HEK293 (cell line): Measurements from ENCODE around the gene ENOSF1.

Source experiments
- CTCF ChIA-PET: fragments of 350-600 bp; formaldehyde crosslinking; extraction: SDS; loops from one replicate; lab custom pipeline; 2021; ENCODE audit warnings: antibody characterized with exemption; lab: Yijun Ruan, JAX
- POLR2A ChIA-PET: fragments of 300-600 bp; formaldehyde crosslinking; extraction: SDS; loops from one replicate; lab custom pipeline; 2020; ENCODE audit warnings: antibody characterized with exemption, inconsistent platforms; lab: Yijun Ruan, JAX
- H3K27ac ChIP-seq: fragments of 200-500 bp; sonication (Bioruptor generic); 2 replicates; pipeline ENCODE4 v1.5.1; 2014; ENCODE audit warnings: low read depth, low read length, control low read depth, inconsistent platforms; ENCODE audit errors: extremely low read depth
- H3K36me3 ChIP-seq, 2 experiments: fragments of 200-500 bp in 1 of 2; sonication (Bioruptor generic) in 1 of 2; 1 replicate in 1 of 2; 2 replicates in 1 of 2; pipeline ENCODE4 v1.5.1; 2014 to 2017; ENCODE audit warnings: inconsistent platforms in 2 of 2, low read length in 2 of 2; ENCODE audit not compliant: control insufficient read depth in 2 of 2, insufficient read depth in 1 of 2
- H3K4me1 ChIP-seq: fragments of 200-500 bp; sonication (Bioruptor generic); 2 replicates; pipeline ENCODE4 v1.5.1; 2014; ENCODE audit warnings: mild to moderate bottlenecking, low read length, inconsistent platforms; ENCODE audit not compliant: control insufficient read depth, insufficient read depth
- H3K4me3 ChIP-seq: 2 replicates; pipeline ENCODE4 v1.5.1; 2011; ENCODE audit warnings: low read depth, mild to moderate bottlenecking, control low read depth, low read length, moderate library complexity
- H3K9me3 ChIP-seq: fragments of 200-500 bp; sonication (Bioruptor generic); 2 replicates; pipeline ENCODE4 v1.5.1; 2014; ENCODE audit warnings: low read depth, low read length, inconsistent platforms; ENCODE audit not compliant: control insufficient read depth, insufficient read depth
- AEBP2 ChIP-seq: fragments of 450-650 bp; formaldehyde crosslinking; IDR thresholded peaks from 2 replicates; pipeline ENCODE4 v1.5.1; 2016; ENCODE audit warnings: missing biosample characterization, missing genetic modification characterization, borderline replicate concordance
- PRDM10 ChIP-seq: fragments of 450-650 bp; formaldehyde crosslinking; IDR thresholded peaks from 2 replicates; pipeline ENCODE4 v1.5.1; 2016; ENCODE audit warnings: missing biosample characterization, missing genetic modification characterization
- ZBTB11 ChIP-seq: fragments of 450-650 bp; formaldehyde crosslinking; conservative IDR thresholded peaks from 2 replicates; pipeline ENCODE4 v1.5.1; 2016; ENCODE audit warnings: low read depth, missing biosample characterization, missing genetic modification characterization
- ZBTB44 ChIP-seq: fragments of 450-650 bp; IDR thresholded peaks from 2 replicates; pipeline ENCODE4 v1.5.1; 2018; ENCODE audit warnings: missing biosample characterization, mild to moderate bottlenecking, missing genetic modification characterization
- ZIC2 ChIP-seq: fragments of 450-650 bp; formaldehyde crosslinking; IDR thresholded peaks from 2 replicates; pipeline ENCODE4 v1.5.1; 2016; ENCODE audit warnings: missing biosample characterization, missing genetic modification characterization
- ZNF133 ChIP-seq: fragments of 450-650 bp; formaldehyde crosslinking; IDR thresholded peaks from 2 replicates; pipeline ENCODE4 v1.5.1; 2016; ENCODE audit warnings: missing biosample characterization, missing genetic modification characterization
- ZNF155 ChIP-seq: fragments of 450-650 bp; formaldehyde crosslinking; IDR thresholded peaks from 2 replicates; pipeline ENCODE4 v1.5.1; 2016; ENCODE audit warnings: missing biosample characterization, missing genetic modification characterization
- ZNF239 ChIP-seq: fragments of 450-650 bp; formaldehyde crosslinking; IDR thresholded peaks from 2 replicates; pipeline ENCODE4 v1.5.1; 2016; ENCODE audit warnings: missing biosample characterization, missing genetic modification characterization
- ZNF362 ChIP-seq: fragments of 450-650 bp; formaldehyde crosslinking; IDR thresholded peaks from 2 replicates; pipeline ENCODE4 v1.5.1; 2016; ENCODE audit warnings: missing biosample characterization, missing genetic modification characterization
- ZNF366 ChIP-seq: fragments of 450-650 bp; formaldehyde crosslinking; conservative IDR thresholded peaks from 2 replicates; pipeline ENCODE4 v1.5.1; 2016; ENCODE audit warnings: missing biosample characterization, missing genetic modification characterization
- ZNF433 ChIP-seq: fragments of 450-650 bp; formaldehyde crosslinking; IDR thresholded peaks from 2 replicates; pipeline ENCODE4 v1.5.1; 2016; ENCODE audit warnings: missing biosample characterization, missing genetic modification characterization, low read depth
- ZNF449 ChIP-seq: fragments of 450-650 bp; formaldehyde crosslinking; IDR thresholded peaks from 2 replicates; pipeline ENCODE4 v1.5.1; 2017; ENCODE audit warnings: missing biosample characterization, mild to moderate bottlenecking, missing genetic modification characterization, moderate library complexity
- ZNF521 ChIP-seq: fragments of 450-650 bp; formaldehyde crosslinking; IDR thresholded peaks from 2 replicates; pipeline ENCODE4 v1.5.1; 2017; ENCODE audit warnings: missing biosample characterization, mild to moderate bottlenecking, missing genetic modification characterization
- ZNF549 ChIP-seq: fragments of 450-650 bp; IDR thresholded peaks from 2 replicates; pipeline ENCODE4 v1.5.1; 2018; ENCODE audit warnings: missing biosample characterization, missing genetic modification characterization, mild to moderate bottlenecking, inconsistent platforms, moderate library complexity
- ZNF600 ChIP-seq: fragments of 450-650 bp; formaldehyde crosslinking; IDR thresholded peaks from 2 replicates; pipeline ENCODE4 v1.5.1; 2016; ENCODE audit warnings: missing biosample characterization, missing genetic modification characterization
- ZNF704 ChIP-seq: fragments of 450-650 bp; formaldehyde crosslinking; IDR thresholded peaks from 2 replicates; pipeline ENCODE4 v1.5.1; 2016; ENCODE audit warnings: missing biosample characterization, missing genetic modification characterization
- ZSCAN4 ChIP-seq: fragments of 450-650 bp; formaldehyde crosslinking; IDR thresholded peaks from 2 replicates; pipeline ENCODE4 v1.5.1; 2017; ENCODE audit warnings: missing biosample characterization, missing genetic modification characterization

Gene ENOSF1

GRCh38 chr18:653512-653911, 58.9 kb downstream of the ENOSF1 start:
- no peaks in the 10 kb centered on the region for H3K9me3 ChIP-seq
- TF ChIP-seq ZNF549 (no peak), ZIC2 (tag by site-specific recombination) (peak; percentile 73), PRDM10 (peak; percentile 14; the same call in 1 of the 2 replicates), ZNF600 (no peak)

GRCh38 chr18:652131-652530, 60.3 kb downstream of the ENOSF1 start:
- no peak overlapping the region for H3K27ac ChIP-seq
- no peaks in the 10 kb centered on the region for H3K36me3 ChIP-seq
- peaks cover 8% of the 10 kb centered on the region; the same call in 1 of the 2 replicates for H3K4me1 ChIP-seq
- H3K9me3 ChIP-seq: no peaks in the 10 kb centered on the region
- ChIA-PET CTCF (interaction anchor here (0.6 to 1.7 kb wide), 2 partner anchors 28 to 189 kb away, joined by 4 to 8 read pairs; no protein-coding TSS in a partner anchor), POLR2A (interaction anchor here (0.6 kb wide), 1 partner anchor 15 kb away, joined by 3 read pairs; no protein-coding TSS in a partner anchor)
- no peak overlapping the region for H3K4me3 ChIP-seq
- TF ChIP-seq ZBTB11 (tag by site-specific recombination) (no peak), ZBTB44 (no peak), ZNF704 (no peak), ZNF521 (tag by site-specific recombination) (no peak), ZNF362 (no peak), AEBP2 (tag by site-specific recombination) (no peak), ZNF433 (tag by site-specific recombination) (no peak), ZNF133 (tag by site-specific recombination) (no peak), ZNF239 (tag by site-specific recombination) (no peak), ZSCAN4 (tag by site-specific recombination) (no peak), ZNF155 (tag by site-specific recombination) (no peak), ZNF449 (tag by site-specific recombination) (no peak), ZNF366 (tag by site-specific recombination) (no peak)

More at GRCh38 chr18:653512-653911, 58.9 kb downstream of the ENOSF1 start:
- no peak overlapping the region for H3K4me3 ChIP-seq
- no peaks in the 10 kb centered on the region for H3K36me3 ChIP-seq
- ChIA-PET CTCF (interaction anchor here (0.7 to 3.0 kb wide), 4 partner anchors 12 to 188 kb away, joined by 3 to 14 read pairs (median 6); no protein-coding TSS in a partner anchor), POLR2A (no interaction called here)
- peaks cover 8% of the 10 kb centered on the region; the same call in 1 of the 2 replicates for H3K4me1 ChIP-seq
- no peak overlapping the region for H3K27ac ChIP-seq
